HEK293 (cell line): Measurements from ENCODE around the gene FCHO2.

Experiments
- CTCF ChIP-seq: fragments of 450-650 bp; formaldehyde crosslinking; IDR thresholded peaks from 2 replicates; pipeline ENCODE4 v1.5.1; 2016; ENCODE audit warnings: missing biosample characterization, missing genetic modification characterization
- SP2 ChIP-seq: fragments of 450-650 bp; formaldehyde crosslinking; IDR thresholded peaks from 2 replicates; pipeline ENCODE4 v1.5.1; 2016; ENCODE audit warnings: missing biosample characterization, missing genetic modification characterization
- TCF7L2 ChIP-seq: IDR thresholded peaks from 2 replicates; pipeline ENCODE4 v1.6.1; 2011; ENCODE audit warnings: low read depth, mild to moderate bottlenecking, inconsistent platforms, low read length, moderate library complexity, borderline replicate concordance
- ZBTB11 ChIP-seq: fragments of 450-650 bp; formaldehyde crosslinking; conservative IDR thresholded peaks from 2 replicates; pipeline ENCODE4 v1.5.1; 2016; ENCODE audit warnings: low read depth, missing biosample characterization, missing genetic modification characterization
- ZBTB17 ChIP-seq: fragments of 450-650 bp; formaldehyde crosslinking; IDR thresholded peaks from 2 replicates; pipeline ENCODE4 v1.5.1; 2016; ENCODE audit warnings: missing biosample characterization, missing genetic modification characterization
- ZBTB49 ChIP-seq: fragments of 450-650 bp; formaldehyde crosslinking; IDR thresholded peaks from 2 replicates; pipeline ENCODE4 v1.5.1; 2016; ENCODE audit warnings: missing biosample characterization, missing genetic modification characterization, low read depth
- ZNF202 ChIP-seq: fragments of 450-650 bp; formaldehyde crosslinking; IDR thresholded peaks from 2 replicates; pipeline ENCODE4 v1.5.1; 2016; ENCODE audit warnings: missing biosample characterization, missing genetic modification characterization, borderline replicate concordance
- ZNF292 ChIP-seq: fragments of 450-650 bp; formaldehyde crosslinking; IDR thresholded peaks from 2 replicates; pipeline ENCODE4 v1.5.1; 2016; ENCODE audit warnings: low read depth, missing biosample characterization, missing genetic modification characterization, borderline replicate concordance
- ZNF311 ChIP-seq: fragments of 450-650 bp; formaldehyde crosslinking; IDR thresholded peaks from 2 replicates; pipeline ENCODE4 v1.5.1; 2017; ENCODE audit warnings: missing biosample characterization, missing genetic modification characterization, borderline replicate concordance
- ZNF624 ChIP-seq: fragments of 450-650 bp; formaldehyde crosslinking; IDR thresholded peaks from 2 replicates; pipeline ENCODE4 v1.5.1; 2017; ENCODE audit warnings: missing biosample characterization, missing genetic modification characterization
- ZNF658 ChIP-seq: fragments of 450-650 bp; formaldehyde crosslinking; IDR thresholded peaks from 2 replicates; pipeline ENCODE4; 2016; ENCODE audit warnings: missing biosample characterization, missing genetic modification characterization
- ZNF768 ChIP-seq: fragments of 450-650 bp; formaldehyde crosslinking; IDR thresholded peaks from 2 replicates; pipeline ENCODE4 v1.5.1; 2018; ENCODE audit warnings: missing biosample characterization, mild to moderate bottlenecking, missing genetic modification characterization

- TF ChIP-seq CTCF (tag by site-specific recombination) (no peak), ZBTB17 (no peak), ZBTB49 (tag by site-specific recombination) (no peak), ZNF768 (no peak), ZBTB11 (tag by site-specific recombination) (no peak), ZNF624 (tag by site-specific recombination) (no peak), ZNF658 (no peak), SP2 (tag by site-specific recombination) (no peak), ZNF311 (tag by site-specific recombination) (no peak), ZNF202 (no peak), TCF7L2 (no peak), ZNF292 (tag by site-specific recombination) (no peak)
These were observed 141.9 kb downstream of the FCHO2 start for GRCh38 chr5:73097740-73098139.
